ENCODE measurements around the gene ANKRD23.

- TF ChIP-seq POLR2A (IDR thresholded peaks at IDR 0.05) = no peak
- TF ChIP-seq CTCF (IDR thresholded peaks at IDR 0.05) = no peak
Measured at GRCh38 chr2:96844405-96844808, 586 bp upstream of the ANKRD23 start.

Measured in heart left ventricle (tissue), 13 donors.